SU-DHL-6 (cell line): ENCODE measurements around the gene WDSUB1.

Experiments
- H2AFZ ChIP-seq: fragments of 200-600 bp; sonication (generic); 2 replicates; pipeline ENCODE4 v1.6.1; 2014; ENCODE audit warnings: low read depth, mild to moderate bottlenecking, moderate library complexity, mixed read lengths, antibody characterized with exemption, low read length; ENCODE audit not compliant: severe bottlenecking
- H3F3A ChIP-seq: fragments of 200-600 bp; shearing (Covaris generic); 2 replicates; pipeline ENCODE4 v1.6.0; 2016; ENCODE audit warnings: antibody characterized with exemption, mild to moderate bottlenecking; ENCODE audit not compliant: insufficient read depth
- H3K27ac ChIP-seq: fragments of 200-600 bp; sonication (generic); 2 replicates; pipeline ENCODE4 v1.5.1; 2016; ENCODE audit warnings: low read depth, mild to moderate bottlenecking, low read length, moderate library complexity, mixed read lengths
- H3K27me3 ChIP-seq: fragments of 200-600 bp; sonication (generic), shearing (Covaris generic); 2 replicates; pipeline ENCODE4 v1.6.0; 2014; ENCODE audit warnings: mild to moderate bottlenecking, low read length
- H3K36me3 ChIP-seq: fragments of 200-600 bp; sonication (generic); 2 replicates; pipeline ENCODE4 v1.6.1; 2014; ENCODE audit warnings: mild to moderate bottlenecking, low read length, mixed read lengths
- H3K4me2 ChIP-seq: fragments of 300-600, 200-600 bp; shearing (Covaris generic), sonication (generic); 2 replicates; pipeline ENCODE4 v1.6.0; 2014; ENCODE audit warnings: low read length, low read depth, mild to moderate bottlenecking; ENCODE audit not compliant: poor library complexity, severe bottlenecking
- H3K4me3 ChIP-seq: fragments of 200-600 bp; sonication (generic); 2 replicates; pipeline ENCODE4 v1.5.1; 2014; ENCODE audit warnings: antibody characterized with exemption, low read length, mild to moderate bottlenecking, mixed read lengths; ENCODE audit not compliant: insufficient read depth, poor library complexity, severe bottlenecking
- H3K79me2 ChIP-seq: fragments of 200-600 bp; sonication (generic); 2 replicates; pipeline ENCODE4 v1.6.1; 2014; ENCODE audit warnings: mild to moderate bottlenecking, low read length, moderate library complexity; ENCODE audit not compliant: insufficient read depth
- H3K9ac ChIP-seq: fragments of 200-600 bp; sonication (generic); 2 replicates; pipeline ENCODE4 v1.7.0; 2014; ENCODE audit warnings: mild to moderate bottlenecking, low read length
- H3K9me2 ChIP-seq: fragments of 200-600 bp; sonication (generic); replicated peaks from 2 replicates; pipeline ENCODE4 v1.6.1; 2014; ENCODE audit warnings: low read length; ENCODE audit not compliant: insufficient read depth
- H3K9me3 ChIP-seq: fragments of 200-600 bp; sonication (generic); 2 replicates; pipeline ENCODE4 v1.6.1; 2014; ENCODE audit warnings: low read length, mixed read lengths; ENCODE audit not compliant: insufficient read depth
- H4K20me1 ChIP-seq: fragments of 200-600 bp; sonication (generic); 2 replicates; pipeline ENCODE4 v1.6.1; 2014; ENCODE audit warnings: low read depth, mild to moderate bottlenecking, antibody characterized with exemption, low read length, moderate library complexity, mixed read lengths
- CTCF ChIP-seq: fragments of 200-600 bp; sonication (generic); IDR thresholded peaks from one replicate; pipeline ENCODE4 v1.5.1; 2017; ENCODE audit warnings: antibody characterized with exemption, mild to moderate bottlenecking, low read length, moderate library complexity; ENCODE audit not compliant: insufficient read depth, poor library complexity, severe bottlenecking
- EZH2phosphoT487 ChIP-seq: fragments of 200-600 bp; sonication (generic), shearing (Covaris generic); conservative IDR thresholded peaks from 2 replicates; pipeline ENCODE4 v1.6.1; 2018; ENCODE audit warnings: mild to moderate bottlenecking, antibody characterized with exemption, low read length, moderate library complexity, mixed read lengths

WDSUB1 gene

GRCh38 chr2:159200498-159200897, 86.0 kb downstream of the WDSUB1 start:
- Histone ChIP-seq H3K27me3 (no peaks in the 10 kb centered on the region), H2AFZ (no peak overlapping the region), H3K27ac (no peak overlapping the region), H3K9me3 (no peaks in the 10 kb centered on the region), H3K9ac (no peak overlapping the region), H3K79me2 (no peaks in the 10 kb centered on the region), H3K9me2 (no peaks in the 10 kb centered on the region), H3F3A (no peaks in the 10 kb centered on the region), H3K4me3 (no peak overlapping the region), H3K36me3 (no peaks in the 10 kb centered on the region), H4K20me1 (no peaks in the 10 kb centered on the region), H3K4me2 (no peak overlapping the region)
- TF ChIP-seq CTCF: no peak
- no peak for TF ChIP-seq EZH2phosphoT487

GRCh38 chr2:159199761-159200465, 86.6 kb downstream of the WDSUB1 start:
- Histone ChIP-seq H3K27me3 (no peaks in the 10 kb centered on the region), H3K27ac (no peak overlapping the region), H3K9me3 (no peaks in the 10 kb centered on the region)

GRCh38 chr2:159199236-159199635, 87.3 kb downstream of the WDSUB1 start:
- no peaks in the 10 kb centered on the region for H3K9me3 ChIP-seq
- no peak overlapping the region for H3K27ac ChIP-seq
- H3K4me3 ChIP-seq: no peak overlapping the region
- no peaks in the 10 kb centered on the region for H4K20me1 ChIP-seq
- H3K36me3 ChIP-seq: no peaks in the 10 kb centered on the region
- H3K9ac ChIP-seq: no peak overlapping the region
- no peaks in the 10 kb centered on the region for H3K79me2 ChIP-seq
- no peaks in the 10 kb centered on the region for H3F3A ChIP-seq
- TF ChIP-seq EZH2phosphoT487 (no peak), CTCF (no peak)
- H2AFZ ChIP-seq: no peak overlapping the region
- no peak overlapping the region for H3K4me2 ChIP-seq
- no peaks in the 10 kb centered on the region for H3K27me3 ChIP-seq
- no peaks in the 10 kb centered on the region for H3K9me2 ChIP-seq

More at GRCh38 chr2:159199761-159200465, 86.6 kb downstream of the WDSUB1 start:
- Histone ChIP-seq H3F3A (no peaks in the 10 kb centered on the region), H3K4me2 (no peak overlapping the region), H3K9ac (no peak overlapping the region), H3K4me3 (no peak overlapping the region), H4K20me1 (no peaks in the 10 kb centered on the region), H3K79me2 (no peaks in the 10 kb centered on the region), H3K9me2 (no peaks in the 10 kb centered on the region), H3K36me3 (no peaks in the 10 kb centered on the region), H2AFZ (no peak overlapping the region)
- TF ChIP-seq CTCF: no peak
- no peak for TF ChIP-seq EZH2phosphoT487
